Adrenal gland (tissue), 5 donors: ENCODE results near the gene PCDHGA9.

ENCODE experiments used
- POLR2A ChIP-seq, 2 donors: fragments of 450-650 bp; IDR thresholded peaks; one replicate each; pipeline ENCODE4 v1.6.1; 2017; ENCODE audit warnings: antibody characterized with exemption in 2 of 2, mild to moderate bottlenecking in 2 of 2, moderate library complexity in 1 of 2
- TF ChIP-seq, protein P1 (sequence below), 6 experiments: fragments of 450-650 bp in 4 of 6; fragments of 200-600 bp in 2 of 6; sonication (generic) in 1 of 6; IDR thresholded peaks; 1 replicate in 5 of 6; 2 replicates in 1 of 6; pipeline versions ENCODE4 v1.5.1 to v1.8.0; 2016 to 2021; ENCODE audit warnings: antibody characterized with exemption in 6 of 6, mild to moderate bottlenecking in 2 of 6, moderate library complexity in 1 of 6
- donor health status: DM: no; HTN: no; CAD: no.

DNA sequence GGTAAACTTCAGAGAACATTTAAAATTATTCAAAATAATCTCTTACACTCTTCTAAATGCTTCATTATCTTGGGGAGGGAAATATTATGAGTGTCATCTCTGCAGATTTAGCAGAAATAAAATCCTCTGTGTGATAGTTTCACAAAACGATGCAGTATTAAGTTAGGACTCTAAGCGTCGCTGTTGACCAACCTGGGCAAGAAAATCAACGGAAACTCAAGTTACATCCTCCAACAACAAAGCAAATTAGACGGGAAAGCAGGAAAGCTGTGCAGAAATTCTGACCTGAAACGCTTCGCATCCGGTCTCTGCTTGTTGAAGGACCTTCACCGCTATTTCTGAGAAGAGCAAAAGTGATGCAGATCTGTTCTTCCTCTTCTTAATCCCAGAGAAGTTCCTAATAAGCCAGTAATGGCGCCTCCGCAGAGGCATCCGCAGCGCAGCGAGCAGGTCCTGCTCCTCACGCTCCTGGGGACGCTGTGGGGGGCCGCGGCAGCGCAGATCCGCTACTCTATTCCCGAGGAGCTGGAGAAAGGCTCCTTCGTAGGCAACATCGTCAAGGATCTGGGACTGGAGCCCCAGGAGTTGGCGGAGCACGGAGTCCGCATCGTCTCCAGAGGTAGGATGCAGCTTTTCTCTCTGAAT is 28.8 kb upstream of the PCDHGA9 start, which contains the start of gene PCDHGA6:
- TF ChIP-seq, protein P1, sequence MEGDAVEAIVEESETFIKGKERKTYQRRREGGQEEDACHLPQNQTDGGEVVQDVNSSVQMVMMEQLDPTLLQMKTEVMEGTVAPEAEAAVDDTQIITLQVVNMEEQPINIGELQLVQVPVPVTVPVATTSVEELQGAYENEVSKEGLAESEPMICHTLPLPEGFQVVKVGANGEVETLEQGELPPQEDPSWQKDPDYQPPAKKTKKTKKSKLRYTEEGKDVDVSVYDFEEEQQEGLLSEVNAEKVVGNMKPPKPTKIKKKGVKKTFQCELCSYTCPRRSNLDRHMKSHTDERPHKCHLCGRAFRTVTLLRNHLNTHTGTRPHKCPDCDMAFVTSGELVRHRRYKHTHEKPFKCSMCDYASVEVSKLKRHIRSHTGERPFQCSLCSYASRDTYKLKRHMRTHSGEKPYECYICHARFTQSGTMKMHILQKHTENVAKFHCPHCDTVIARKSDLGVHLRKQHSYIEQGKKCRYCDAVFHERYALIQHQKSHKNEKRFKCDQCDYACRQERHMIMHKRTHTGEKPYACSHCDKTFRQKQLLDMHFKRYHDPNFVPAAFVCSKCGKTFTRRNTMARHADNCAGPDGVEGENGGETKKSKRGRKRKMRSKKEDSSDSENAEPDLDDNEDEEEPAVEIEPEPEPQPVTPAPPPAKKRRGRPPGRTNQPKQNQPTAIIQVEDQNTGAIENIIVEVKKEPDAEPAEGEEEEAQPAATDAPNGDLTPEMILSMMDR (IDR thresholded peaks at IDR 0.05) = peak in 4 of 6 experiments; percentile 11 to 30 (median 24)
- TF ChIP-seq POLR2A (IDR thresholded peaks at IDR 0.05) = no peak
